ENCODE results near the gene SOX5. TPM values are rescaled to one million over a fixed set of nuclear protein-coding genes. Genes with fewer than 3 reads are reported as not detected.
A peak's percentile ranks its signal among the peaks of the same experiment; 100 is the strongest.

Gene SOX5
- total and polyA plus RNA-seq, 9 of the 15 experiments (the other 6 are each of a cell fraction or from before 2014, with no cell fraction given) = 8.3 to 16.5 (median 11.9) TPM

DNA sequence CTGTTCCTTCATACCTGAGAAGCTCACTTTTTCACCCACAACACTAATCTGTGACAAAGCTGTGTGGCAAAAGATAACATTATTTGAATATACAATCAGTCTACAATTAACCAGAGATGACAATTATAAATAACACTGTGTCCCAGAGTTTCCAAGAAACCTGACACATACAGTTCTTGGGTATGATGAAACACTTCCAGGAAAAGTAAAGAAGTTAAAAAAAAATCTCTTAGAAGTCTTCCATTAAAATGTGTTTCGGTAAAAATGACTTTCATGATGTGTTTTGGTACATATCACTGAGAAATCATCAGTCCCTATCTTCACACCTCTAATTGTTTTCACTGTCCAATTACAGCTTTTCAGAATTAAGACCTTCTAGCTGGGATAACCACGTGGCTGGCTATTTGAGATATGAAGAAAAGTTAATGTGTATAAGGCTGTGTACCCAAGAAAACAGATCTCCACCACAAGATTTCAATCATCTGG, 390.2 kb downstream of the SOX5 start:
- 4% methylated on average over 2 of the region's 2 CpGs for WGBS (ENCODE audit: insufficient coverage, low coverage, missing lambda C conversion rate)
- in situ Hi-C loops (cut with MboI) = no loop called here
- intact Hi-C loops (cut with micrococcal nuclease) = loop anchor here (2.0 kb wide), 2 partner anchors 53 to 325 kb away; no protein-coding TSS in a partner anchor
- H2AFZ ChIP-seq (ENCODE audit: low read depth, low read length) = peak overlapping the region; percentile 78
- ATAC-seq = peak; percentile 6; the same call in 1 of the 3 replicates
- H3K79me2 ChIP-seq (ENCODE audit: control insufficient read depth, insufficient read depth, low read length) = peaks cover 12% of the 10 kb centered on the region; the same call in 2 of the 3 replicates
- DNase-seq (ENCODE audit: extremely low read depth in 1 of 4, low spot score in 3 of 4) = peak in 2 of 4 experiments; percentile 56 to 78
- H3K27me3 ChIP-seq (ENCODE audit: control insufficient read depth in 2 of 2, insufficient read depth in 2 of 2, low read length in 2 of 2) = no peaks in the 10 kb centered on the region
- ChIA-PET POLR2A (interaction anchor here (0.7 to 2.6 kb wide), 4 partner anchors 16 to 151 kb away, joined by 3 to 7 read pairs (median 4); no protein-coding TSS in a partner anchor), CTCF (ENCODE audit: low intra/inter-chr PET ratio) (no interaction called here)
- no peaks in the 10 kb centered on the region for H3K9me1 ChIP-seq (ENCODE audit: control insufficient read depth, insufficient read depth, low read length)
- H3K4me3 ChIP-seq = no peak overlapping the region
- peak overlapping the region in 1 of 2 experiments; percentile 31; a peak in 2 of 4 replicates for H3K9ac ChIP-seq (ENCODE audit: insufficient read depth in 1 of 2, low read depth in 2 of 2, low read length in 2 of 2)
- H3K36me3 ChIP-seq (ENCODE audit: control insufficient read depth, insufficient read depth, low read length) = peaks cover 14% of the 10 kb centered on the region
- peak; percentile 84 for FAIRE-seq
- no peaks in the 10 kb centered on the region for H4K20me1 ChIP-seq (replicated peaks; ENCODE audit: control insufficient read depth, insufficient read depth, low read length)
- peak overlapping the region; percentile 66 for H3K27ac ChIP-seq (ENCODE audit: extremely low read depth, low read depth, low read length)
- H3K4me2 ChIP-seq (ENCODE audit: insufficient read depth, low read length) = 0 out of 2 replicates have a peak overlapping the region, but pooled peaks have one; percentile 28
- no peaks in the 10 kb centered on the region; the same call in 1 of the 2 replicates for H3K9me3 ChIP-seq (replicated peaks; ENCODE audit: control insufficient read depth, insufficient read depth, low read depth, low read length)
- H3K4me1 ChIP-seq (replicated peaks in 1 of 2; ENCODE audit: control insufficient read depth in 2 of 2, insufficient read depth in 2 of 2, low read length in 2 of 2) = peaks cover 3 to 30% of the 10 kb centered on the region in 2 experiments; a peak in 4 of 5 replicates
- BruUV-seq (replicated peaks) = no TSS peak
- no peak for TF ChIP-seq ZC3H4 (CRISPR knock-in tag; IDR thresholded peaks at IDR 0.05; ENCODE audit: borderline replicate concordance)
- no peak for TF ChIP-seq ZNF280B (CRISPR knock-in tag; IDR thresholded peaks at IDR 0.05)
- TF ChIP-seq ZNF764 (CRISPR knock-in tag; IDR thresholded peaks at IDR 0.05; ENCODE audit: low read depth) = no peak
- TF ChIP-seq, protein P1, sequence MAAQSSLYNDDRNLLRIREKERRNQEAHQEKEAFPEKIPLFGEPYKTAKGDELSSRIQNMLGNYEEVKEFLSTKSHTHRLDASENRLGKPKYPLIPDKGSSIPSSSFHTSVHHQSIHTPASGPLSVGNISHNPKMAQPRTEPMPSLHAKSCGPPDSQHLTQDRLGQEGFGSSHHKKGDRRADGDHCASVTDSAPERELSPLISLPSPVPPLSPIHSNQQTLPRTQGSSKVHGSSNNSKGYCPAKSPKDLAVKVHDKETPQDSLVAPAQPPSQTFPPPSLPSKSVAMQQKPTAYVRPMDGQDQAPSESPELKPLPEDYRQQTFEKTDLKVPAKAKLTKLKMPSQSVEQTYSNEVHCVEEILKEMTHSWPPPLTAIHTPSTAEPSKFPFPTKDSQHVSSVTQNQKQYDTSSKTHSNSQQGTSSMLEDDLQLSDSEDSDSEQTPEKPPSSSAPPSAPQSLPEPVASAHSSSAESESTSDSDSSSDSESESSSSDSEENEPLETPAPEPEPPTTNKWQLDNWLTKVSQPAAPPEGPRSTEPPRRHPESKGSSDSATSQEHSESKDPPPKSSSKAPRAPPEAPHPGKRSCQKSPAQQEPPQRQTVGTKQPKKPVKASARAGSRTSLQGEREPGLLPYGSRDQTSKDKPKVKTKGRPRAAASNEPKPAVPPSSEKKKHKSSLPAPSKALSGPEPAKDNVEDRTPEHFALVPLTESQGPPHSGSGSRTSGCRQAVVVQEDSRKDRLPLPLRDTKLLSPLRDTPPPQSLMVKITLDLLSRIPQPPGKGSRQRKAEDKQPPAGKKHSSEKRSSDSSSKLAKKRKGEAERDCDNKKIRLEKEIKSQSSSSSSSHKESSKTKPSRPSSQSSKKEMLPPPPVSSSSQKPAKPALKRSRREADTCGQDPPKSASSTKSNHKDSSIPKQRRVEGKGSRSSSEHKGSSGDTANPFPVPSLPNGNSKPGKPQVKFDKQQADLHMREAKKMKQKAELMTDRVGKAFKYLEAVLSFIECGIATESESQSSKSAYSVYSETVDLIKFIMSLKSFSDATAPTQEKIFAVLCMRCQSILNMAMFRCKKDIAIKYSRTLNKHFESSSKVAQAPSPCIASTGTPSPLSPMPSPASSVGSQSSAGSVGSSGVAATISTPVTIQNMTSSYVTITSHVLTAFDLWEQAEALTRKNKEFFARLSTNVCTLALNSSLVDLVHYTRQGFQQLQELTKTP (IDR thresholded peaks at IDR 0.05; ENCODE audit: low read depth in 1 of 2, partially characterized antibody in 2 of 2) = peak; percentile 16 to 35
- TF ChIP-seq, protein P2, sequence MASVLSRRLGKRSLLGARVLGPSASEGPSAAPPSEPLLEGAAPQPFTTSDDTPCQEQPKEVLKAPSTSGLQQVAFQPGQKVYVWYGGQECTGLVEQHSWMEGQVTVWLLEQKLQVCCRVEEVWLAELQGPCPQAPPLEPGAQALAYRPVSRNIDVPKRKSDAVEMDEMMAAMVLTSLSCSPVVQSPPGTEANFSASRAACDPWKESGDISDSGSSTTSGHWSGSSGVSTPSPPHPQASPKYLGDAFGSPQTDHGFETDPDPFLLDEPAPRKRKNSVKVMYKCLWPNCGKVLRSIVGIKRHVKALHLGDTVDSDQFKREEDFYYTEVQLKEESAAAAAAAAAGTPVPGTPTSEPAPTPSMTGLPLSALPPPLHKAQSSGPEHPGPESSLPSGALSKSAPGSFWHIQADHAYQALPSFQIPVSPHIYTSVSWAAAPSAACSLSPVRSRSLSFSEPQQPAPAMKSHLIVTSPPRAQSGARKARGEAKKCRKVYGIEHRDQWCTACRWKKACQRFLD (CRISPR knock-in tag; IDR thresholded peaks at IDR 0.05) = no peak
- TF ChIP-seq ZNF197 (CRISPR knock-in tag; IDR thresholded peaks at IDR 0.05; ENCODE audit: low read depth) = no peak
- peak; percentile 60 for TF ChIP-seq CCNT2 (IDR thresholded peaks at IDR 0.05; ENCODE audit: borderline replicate concordance, extremely low read depth, insufficient read length, low read depth, low read length)
- TF ChIP-seq ZNF584 (CRISPR knock-in tag; IDR thresholded peaks at IDR 0.05; ENCODE audit: low read depth) = 0 out of 2 replicates have a peak, but pooled peaks have one; percentile 22
- no peak for TF ChIP-seq POLR2AphosphoS5 (IDR thresholded peaks at IDR 0.05; ENCODE audit: control insufficient read depth, insufficient read depth, low read depth, low read length)
- peak; percentile 52 for TF ChIP-seq GABPA (tag; conservative IDR thresholded peaks at IDR 0.05; ENCODE audit: low read depth)
- 0 out of 2 replicates have a peak, but pooled peaks have one; percentile 44 for TF ChIP-seq ZNF175 (CRISPR knock-in tag; IDR thresholded peaks at IDR 0.05; ENCODE audit: low read depth)
